MM.1S (cell line): ENCODE results near the gene AMOTL1.
A peak's percentile ranks its signal among the peaks of the same experiment; 100 is the strongest.

Experiments used
- DNase-seq: peaks from one replicate; pipeline ENCODE4 v3.0.0-alpha.2; 2015
- H2AFZ ChIP-seq: fragments of 300-600 bp; sonication (generic); 2 replicates; pipeline ENCODE4 v1.6.0; 2016; ENCODE audit warnings: antibody characterized with exemption, low read length
- H3F3A ChIP-seq: fragments of 300-600 bp; sonication (generic); 2 replicates; pipeline ENCODE4 v1.6.1; 2016; ENCODE audit warnings: mild to moderate bottlenecking, antibody characterized with exemption, low read length, moderate library complexity, mixed read lengths; ENCODE audit not compliant: insufficient read depth
- H3K27ac ChIP-seq: fragments of 300-600 bp; sonication (generic); 2 replicates; pipeline ENCODE4 v1.5.1; 2016; ENCODE audit warnings: mild to moderate bottlenecking, low read length
- H3K27me3 ChIP-seq: fragments of 300-600 bp; sonication (generic); replicated peaks from 2 replicates; pipeline ENCODE4 v1.6.0; 2016; ENCODE audit warnings: low read length; ENCODE audit not compliant: insufficient read depth
- H3K36me3 ChIP-seq: fragments of 300-600 bp; sonication (generic); replicated peaks from 2 replicates; pipeline ENCODE4 v1.6.1; 2016; ENCODE audit warnings: mild to moderate bottlenecking, low read length, mixed read lengths; ENCODE audit not compliant: insufficient read depth
- H3K4me1 ChIP-seq: fragments of 300-600 bp; sonication (generic); 2 replicates; pipeline ENCODE4 v1.6.1; 2016; ENCODE audit warnings: low read length, mixed read lengths
- H3K4me2 ChIP-seq: fragments of 300-600 bp; sonication (generic); 2 replicates; pipeline ENCODE4 v1.6.0; 2016; ENCODE audit warnings: low read depth, low read length
- H3K4me3 ChIP-seq: fragments of 300-600 bp; sonication (generic); 2 replicates; pipeline ENCODE4 v1.5.1; 2016; ENCODE audit warnings: low read length, mixed read lengths
- H3K79me2 ChIP-seq: fragments of 300-600 bp; sonication (generic); 2 replicates; pipeline ENCODE4 v1.6.1; 2016; ENCODE audit warnings: mixed run types, low read length, mixed read lengths
- H3K9ac ChIP-seq: fragments of 300-600 bp; sonication (generic); 2 replicates; pipeline ENCODE4 v1.6.1; 2016; ENCODE audit warnings: low read length, mixed read lengths
- H3K9me2 ChIP-seq: fragments of 300-600 bp; sonication (generic); replicated peaks from 2 replicates; pipeline ENCODE4 v1.6.1; 2016; ENCODE audit warnings: mild to moderate bottlenecking, low read length, mixed read lengths; ENCODE audit not compliant: insufficient read depth
- H3K9me3 ChIP-seq: fragments of 300-600 bp; sonication (generic); replicated peaks from 2 replicates; pipeline ENCODE4 v1.6.1; 2016; ENCODE audit warnings: mild to moderate bottlenecking, low read length, mixed read lengths; ENCODE audit not compliant: insufficient read depth
- H4K20me1 ChIP-seq: fragments of 300-600 bp; sonication (generic); 2 replicates; pipeline ENCODE4 v1.6.1; 2016; ENCODE audit warnings: mild to moderate bottlenecking, low read length, moderate library complexity, mixed read lengths; ENCODE audit not compliant: insufficient read depth
- CTCF ChIP-seq: fragments of 300-600 bp; sonication (generic); IDR thresholded peaks from 2 replicates; pipeline ENCODE4 v1.5.1; 2016; ENCODE audit warnings: antibody characterized with exemption, low read length, mixed read lengths
- EZH2 ChIP-seq: fragments of 300-600 bp; sonication (generic); optimal IDR thresholded peaks from 2 replicates; pipeline ENCODE3; 2017; ENCODE audit warnings: low read depth, mild to moderate bottlenecking, antibody characterized with exemption, low read length, mixed read lengths
- EZH2phosphoT487 ChIP-seq: fragments of 300-600 bp; sonication (generic); IDR thresholded peaks from 2 replicates; pipeline ENCODE4 v1.6.1; 2018; ENCODE audit warnings: antibody characterized with exemption, low read length

AMOTL1 gene

GRCh38 chr11:94780432-94780831 is 12.3 kb downstream of the AMOTL1 start:
- no peaks in the 10 kb centered on the region for H3K9me2 ChIP-seq
- no peaks in the 10 kb centered on the region for H3K9me3 ChIP-seq
- no peaks in the 10 kb centered on the region; the same call in 1 of the 2 replicates for H4K20me1 ChIP-seq
- H3K36me3 ChIP-seq = no peaks in the 10 kb centered on the region
- peak; percentile 19 for DNase-seq
- TF ChIP-seq CTCF (no peak), EZH2phosphoT487 (no peak), EZH2 (no peak)
- peak overlapping the region; percentile 4; the same call in 1 of the 2 replicates for H3K27ac ChIP-seq
- H3K27me3 ChIP-seq = no peaks in the 10 kb centered on the region
- H3K79me2 ChIP-seq = peaks cover 71% of the 10 kb centered on the region
- H3K9ac ChIP-seq = no peak overlapping the region
- peak overlapping the region; percentile 18; the same call in 1 of the 2 replicates for H3K4me3 ChIP-seq
- H3K4me1 ChIP-seq = peaks cover 9% of the 10 kb centered on the region
- H2AFZ ChIP-seq = no peak overlapping the region
- H3F3A ChIP-seq = peaks cover 10% of the 10 kb centered on the region; the same call in 1 of the 2 replicates
- peak overlapping the region; percentile 48 for H3K4me2 ChIP-seq

GRCh38 chr11:94781837-94782236 is 13.7 kb downstream of the AMOTL1 start:
- peaks cover 10% of the 10 kb centered on the region; the same call in 1 of the 2 replicates for H3F3A ChIP-seq
- peaks cover 61% of the 10 kb centered on the region for H3K79me2 ChIP-seq
- H3K27ac ChIP-seq = no peak overlapping the region

GRCh38 chr11:94782446-94782845 is 14.3 kb downstream of the AMOTL1 start:
- H3K4me2 ChIP-seq = no peak overlapping the region
- H3K9ac ChIP-seq = no peak overlapping the region
- H3F3A ChIP-seq = peaks cover 10% of the 10 kb centered on the region; the same call in 1 of the 2 replicates
- H4K20me1 ChIP-seq = no peaks in the 10 kb centered on the region; the same call in 1 of the 2 replicates
- no peak overlapping the region for H3K27ac ChIP-seq
- H3K27me3 ChIP-seq = no peaks in the 10 kb centered on the region
- no peaks in the 10 kb centered on the region for H3K9me3 ChIP-seq
- no peak for TF ChIP-seq EZH2
- no peak for TF ChIP-seq CTCF
- no peak for TF ChIP-seq EZH2phosphoT487
- H3K36me3 ChIP-seq = no peaks in the 10 kb centered on the region
- no peak for DNase-seq
- H3K79me2 ChIP-seq = peaks cover 59% of the 10 kb centered on the region
- no peak overlapping the region for H2AFZ ChIP-seq
- H3K4me1 ChIP-seq = peaks cover 9% of the 10 kb centered on the region
- no peak overlapping the region for H3K4me3 ChIP-seq
- no peaks in the 10 kb centered on the region for H3K9me2 ChIP-seq

More at GRCh38 chr11:94781837-94782236, 13.7 kb downstream of the AMOTL1 start:
- H4K20me1 ChIP-seq = no peaks in the 10 kb centered on the region; the same call in 1 of the 2 replicates
- no peak for TF ChIP-seq EZH2
- no peak for TF ChIP-seq EZH2phosphoT487
- TF ChIP-seq CTCF = no peak
- no peaks in the 10 kb centered on the region for H3K9me3 ChIP-seq
- H3K36me3 ChIP-seq = no peaks in the 10 kb centered on the region
- H3K4me1 ChIP-seq = peaks cover 9% of the 10 kb centered on the region
- H2AFZ ChIP-seq = no peak overlapping the region
- no peak overlapping the region for H3K9ac ChIP-seq
- H3K27me3 ChIP-seq = no peaks in the 10 kb centered on the region
- no peak overlapping the region for H3K4me3 ChIP-seq
- no peak overlapping the region for H3K4me2 ChIP-seq
- no peaks in the 10 kb centered on the region for H3K9me2 ChIP-seq
- no peak for DNase-seq
